Measurements from ENCODE around the gene HOXB5. TPM values are rescaled to one million over a fixed set of nuclear protein-coding genes. Genes with fewer than 3 reads are reported as not detected.

Gene HOXB5
- total and polyA plus RNA-seq, 9 donors: 0.04 to 2.8 (median 0.49) TPM; not detected in 1

GRCh38 chr17:48589060-48589830, 4.3 kb downstream of the HOXB5 start:
- H3K4me3 ChIP-seq: peak overlapping the region; percentile 27
- peaks cover 0 to 4% of the 10 kb centered on the region in 2 donors for H3K9me3 ChIP-seq
- peaks cover 3% of the 10 kb centered on the region for H3K4me1 ChIP-seq (ENCODE audit: insufficient read depth)
- no peak for TF ChIP-seq CTCF (IDR thresholded peaks at IDR 0.05)
- DNase-seq: no peak
- no peaks in the 10 kb centered on the region for H3K27me3 ChIP-seq
- WGBS, 3 donors: 18 to 20% (median 19%) methylated on average over 10 of the region's 10 CpGs
- intact Hi-C loops (cut with DNase I): no loop called here
- H3K27ac ChIP-seq: no peak overlapping the region
- H3K36me3 ChIP-seq: no peaks in the 10 kb centered on the region

GRCh38 chr17:48588528-48588927, 5.1 kb downstream of the HOXB5 start:
- no peaks in the 10 kb centered on the region for H3K27me3 ChIP-seq
- no peaks in the 10 kb centered on the region for H3K36me3 ChIP-seq
- intact Hi-C loops (cut with DNase I): no loop called here
- TF ChIP-seq EP300 (IDR thresholded peaks at IDR 0.05) (no peak), CTCF (IDR thresholded peaks at IDR 0.05) (no peak), POLR2A (IDR thresholded peaks at IDR 0.05) (no peak)
- peaks cover 0 to 4% of the 10 kb centered on the region in 2 donors for H3K9me3 ChIP-seq
- H3K4me1 ChIP-seq (ENCODE audit: insufficient read depth): peaks cover 3% of the 10 kb centered on the region
- 41 to 49% (median 49%) methylated on average over 2 of the region's 2 CpGs for WGBS, 3 donors
- H3K27ac ChIP-seq: no peak overlapping the region
- no peak for DNase-seq
- H3K4me3 ChIP-seq: no peak overlapping the region

GRCh38 chr17:48588074-48588415, 5.5 kb downstream of the HOXB5 start:
- Histone ChIP-seq H3K4me3 (no peak overlapping the region), H3K27me3 (no peaks in the 10 kb centered on the region), H3K27ac (no peak overlapping the region), H3K4me1 (ENCODE audit: insufficient read depth) (peaks cover 3% of the 10 kb centered on the region), H3K9me3 (peaks cover 0 to under 1% of the 10 kb centered on the region in 2 donors), H3K36me3 (no peaks in the 10 kb centered on the region)
- TF ChIP-seq CTCF (IDR thresholded peaks at IDR 0.05) (no peak), EP300 (IDR thresholded peaks at IDR 0.05) (no peak), POLR2A (IDR thresholded peaks at IDR 0.05) (no peak)
- intact Hi-C loops (cut with DNase I): no loop called here
- no peak for DNase-seq
- 55 to 74% (median 57%) methylated on average over 2 of the region's 2 CpGs for WGBS, 3 donors

GRCh38 chr17:48587276-48588073, 6.1 kb downstream of the HOXB5 start:
- TF ChIP-seq CTCF (IDR thresholded peaks at IDR 0.05) (no peak), POLR2A (IDR thresholded peaks at IDR 0.05) (no peak), EP300 (IDR thresholded peaks at IDR 0.05) (no peak)
- no peak for DNase-seq
- Histone ChIP-seq H3K27ac (no peak overlapping the region), H3K27me3 (no peaks in the 10 kb centered on the region), H3K4me1 (ENCODE audit: insufficient read depth) (peaks cover 3% of the 10 kb centered on the region), H3K9me3 (no peaks in the 10 kb centered on the region), H3K36me3 (no peaks in the 10 kb centered on the region), H3K4me3 (no peak overlapping the region)
- intact Hi-C loops (cut with DNase I): no loop called here
- 38 to 51% (median 46%) methylated on average over 5 of the region's 5 CpGs for WGBS, 3 donors

All from ovary (tissue), 9 donors.